Ammon's horn (tissue), 1 donor: ENCODE results near the gene BRF1.
"Not testable (repeated sequence)": the region's sequence is repeated elsewhere in the genome, so short reads cannot be mapped to it uniquely, and the experiment has no call there.

Experiments
- DNase-seq: peaks from one replicate; pipeline ENCODE4 v3.0.0-alpha.2; 2016; ENCODE audit warnings: low spot score

Gene BRF1

GRCh38 chr14:105300542-105301102 lies at the start of gene BRF1:
Gene BRF1, minus strand, starts transcription at chr14:105301001. Its CDS starts 372 bp downstream, at chr14:105300629.
- DNase-seq = peak; percentile 93

- DNase-seq = no peak
These were observed 49.2 kb upstream of the BRF1 start for GRCh38 chr14:105349992-105350391.

GRCh38 chr14:105348945-105349699 lies 48.3 kb upstream of the BRF1 start:
- DNase-seq = no peak

- no peak for DNase-seq
These were observed 47.6 kb upstream of the BRF1 start for GRCh38 chr14:105348169-105348944.

- DNase-seq = no peak
These were observed 46.8 kb upstream of the BRF1 start for GRCh38 chr14:105347587-105347968.

GRCh38 chr14:105346876-105347586 lies 46.2 kb upstream of the BRF1 start:
- DNase-seq = no peak

GRCh38 chr14:105346200-105346533 lies 45.4 kb upstream of the BRF1 start:
- DNase-seq = no peak

- DNase-seq = no peak
These were observed 42.4 kb upstream of the BRF1 start for GRCh38 chr14:105343194-105343593.

GRCh38 chr14:105340821-105341733 lies 40.3 kb upstream of the BRF1 start:
- DNase-seq = peak; percentile 64

GRCh38 chr14:105337966-105338741 lies 37.4 kb upstream of the BRF1 start:
- peak; percentile 64 for DNase-seq

GRCh38 chr14:105337433-105337832 lies 36.6 kb upstream of the BRF1 start:
- no peak for DNase-seq

- DNase-seq = no peak
These were observed 35.9 kb upstream of the BRF1 start for GRCh38 chr14:105336477-105337287.

GRCh38 chr14:105335735-105336476 lies 35.1 kb upstream of the BRF1 start:
- DNase-seq = peak; percentile 72

- DNase-seq = not testable (repeated sequence)
These were observed 34.4 kb upstream of the BRF1 start for GRCh38 chr14:105335231-105335542.

- DNase-seq = peak; percentile 28
These were observed 33.8 kb upstream of the BRF1 start for GRCh38 chr14:105334383-105335230.

- DNase-seq = no peak
These were observed 33.0 kb upstream of the BRF1 start for GRCh38 chr14:105333613-105334364.

- DNase-seq = no peak
These were observed 32.3 kb upstream of the BRF1 start for GRCh38 chr14:105333020-105333490.
